Gastroesophageal sphincter (tissue), 4 donors: ENCODE measurements around the gene LMF1. TPM values are rescaled to one million over a fixed set of nuclear protein-coding genes. Genes with fewer than 3 reads are reported as not detected.

Experiments
- ATAC-seq: fragments of 150-250 bp; one replicate; pipeline ENCODE4 v1.9.1; 2016; ENCODE audit warnings: mild to moderate bottlenecking, moderate library complexity
- H3K27ac ChIP-seq, 4 donors: fragments of 200-600 bp; sonication (generic) in 3 of 4; 1 replicate in 3 of 4; 2 replicates in 1 of 4; pipeline ENCODE4 v1.5.1; 2016 to 2019
- H3K27me3 ChIP-seq: fragments of 200-600 bp; sonication (generic); one replicate; pipeline ENCODE4 v1.5.1; 2019
- H3K36me3 ChIP-seq, 2 donors: fragments of 200-600 bp; sonication (generic); one replicate each; pipeline ENCODE4 v1.5.1; 2019; ENCODE audit warnings: control low read depth in 1 of 2
- H3K4me1 ChIP-seq, 3 donors: fragments of 200-600 bp; sonication (generic); 1 replicate in 2 of 3; 2 replicates in 1 of 3; pipeline ENCODE4 v1.5.1; 2016 to 2019; ENCODE audit warnings: control low read depth in 2 of 3
- H3K4me3 ChIP-seq, 2 donors: fragments of 200-600 bp; sonication (generic); one replicate each; pipeline ENCODE4 v1.5.1; 2019; ENCODE audit warnings: mild to moderate bottlenecking in 1 of 2, moderate library complexity in 1 of 2
- H3K9me3 ChIP-seq, 3 donors: fragments of 200-600 bp; sonication (generic); one replicate each; pipeline ENCODE4 v1.5.1; 2017 to 2019; ENCODE audit warnings: control low read depth in 2 of 3
- CTCF ChIP-seq, 4 experiments: fragments of 200-600 bp in 2 of 4; fragments of 450-650 bp in 2 of 4; sonication (generic) in 1 of 4; IDR thresholded peaks; one replicate each; pipeline ENCODE4 v1.5.1; 2017 to 2019; ENCODE audit warnings: antibody characterized with exemption in 4 of 4, mild to moderate bottlenecking in 2 of 4, moderate library complexity in 2 of 4
- EP300 ChIP-seq: sonication (generic); formaldehyde crosslinking; IDR thresholded peaks from one replicate; pipeline ENCODE4 v1.6.1; 2017; ENCODE audit warnings: antibody characterized with exemption, mild to moderate bottlenecking
- POLR2A ChIP-seq, 2 donors: fragments of 450-650 bp; IDR thresholded peaks; one replicate each; pipeline ENCODE4 v1.6.1; 2017; ENCODE audit warnings: antibody characterized with exemption in 2 of 2, mild to moderate bottlenecking in 2 of 2, moderate library complexity in 1 of 2
- POLR2AphosphoS5 ChIP-seq: sonication (generic); formaldehyde crosslinking; IDR thresholded peaks from one replicate; pipeline ENCODE4 v1.6.1; 2017; ENCODE audit warnings: antibody characterized with exemption
- WGBS, 2 donors: methylation state at CpG; one replicate each; pipeline ENCODE4 v1.1.5; 2018; ENCODE audit warnings: low coverage in 1 of 2; 5-methylcytosine and 5-hydroxymethylcytosine counted together
- total RNA-seq, 4 donors: library from RNA; depleted of rRNA; stranded (reverse); fragments of >200 nt; gene quantifications; one replicate each; pipeline ENCODE4 v1.1.0, GENCODE V29; 2016

The LMF1 gene
- total RNA-seq, 4 donors from 2014 or later: 13.7 to 57.3 (median 20.9) TPM

- TF ChIP-seq CTCF (IDR thresholded peaks at IDR 0.05): no peak
- TF ChIP-seq EP300: no peak
- no peak for TF ChIP-seq POLR2A (IDR thresholded peaks at IDR 0.05)
- no peak for TF ChIP-seq POLR2AphosphoS5
- H3K9me3 ChIP-seq: no peaks in the 10 kb centered on the region
- H3K4me3 ChIP-seq: no peak overlapping the region
- WGBS, 2 donors: 82% methylated on average over 4 of the region's 11 CpGs; no CpG with 5 or more reads in 1 of the 2 donors
- peaks cover 0 to 9% (median 3%) of the 10 kb centered on the region in 3 donors for H3K4me1 ChIP-seq
- H3K27me3 ChIP-seq: peaks cover 63% of the 10 kb centered on the region
- ATAC-seq: no peak
- no peaks in the 10 kb centered on the region for H3K36me3 ChIP-seq
- no peak overlapping the region for H3K27ac ChIP-seq
These were observed 34.5 kb upstream of the LMF1 start for GRCh38 chr16:1005286-1005685.

DNA sequence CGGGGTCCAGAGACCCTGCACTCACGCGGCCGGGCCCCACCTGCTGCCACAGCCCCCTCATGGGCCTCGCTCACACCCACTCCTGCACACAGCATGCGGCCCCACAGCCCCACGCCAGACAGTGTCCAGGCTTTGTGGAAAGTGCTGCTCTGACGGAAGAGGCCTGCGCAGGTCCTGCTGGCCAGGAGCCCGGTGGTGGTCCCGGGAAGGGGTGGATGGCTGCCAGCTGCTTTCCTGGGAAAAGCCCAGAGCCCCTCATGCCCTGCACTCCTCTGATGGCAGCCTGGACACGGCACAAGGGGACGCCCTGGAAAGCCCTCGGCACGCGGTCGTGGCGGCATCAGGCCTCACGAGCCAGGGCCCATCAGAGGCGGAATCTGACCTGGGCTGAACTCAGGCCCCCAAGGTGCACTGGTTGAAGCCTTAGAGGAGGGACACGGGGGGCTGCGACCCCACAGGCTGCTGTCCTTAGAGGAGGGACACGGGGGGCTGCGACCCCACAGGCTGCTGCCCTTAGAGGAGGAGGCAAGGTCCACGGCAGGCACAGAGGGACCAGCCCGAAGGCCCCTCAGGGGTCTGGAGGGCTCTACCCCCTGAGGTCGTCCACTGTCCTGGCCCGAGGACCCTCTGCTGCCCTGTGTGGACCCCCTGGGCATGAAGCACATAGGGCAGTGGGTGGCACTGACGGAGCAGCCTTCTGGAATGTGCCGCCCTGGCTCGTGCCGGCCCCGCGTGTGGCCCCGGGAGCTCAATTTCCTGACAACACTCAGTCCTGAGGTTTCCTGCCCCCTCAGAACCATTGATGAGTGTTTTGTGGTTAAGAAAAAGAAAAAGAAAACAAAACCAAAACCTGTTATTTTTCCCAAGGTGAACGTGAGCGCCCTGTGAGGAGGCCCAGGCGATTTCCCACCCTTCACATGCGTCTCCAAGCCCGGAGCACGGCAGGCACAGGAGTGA lies 32.9 kb upstream of the LMF1 start:
- TF ChIP-seq CTCF (IDR thresholded peaks at IDR 0.05) (no peak), POLR2AphosphoS5 (no peak), POLR2A (IDR thresholded peaks at IDR 0.05) (no peak), EP300 (no peak)
- Histone ChIP-seq H3K27me3 (peaks cover 62% of the 10 kb centered on the region), H3K27ac (no peak overlapping the region), H3K36me3 (no peaks in the 10 kb centered on the region), H3K4me1 (peaks cover 0 to 9% (median 3%) of the 10 kb centered on the region in 3 donors), H3K9me3 (no peaks in the 10 kb centered on the region), H3K4me3 (no peak overlapping the region)
- no CpG with 5 or more reads among the region's 41 CpGs for WGBS, 2 donors
- ATAC-seq: no peak

DNA sequence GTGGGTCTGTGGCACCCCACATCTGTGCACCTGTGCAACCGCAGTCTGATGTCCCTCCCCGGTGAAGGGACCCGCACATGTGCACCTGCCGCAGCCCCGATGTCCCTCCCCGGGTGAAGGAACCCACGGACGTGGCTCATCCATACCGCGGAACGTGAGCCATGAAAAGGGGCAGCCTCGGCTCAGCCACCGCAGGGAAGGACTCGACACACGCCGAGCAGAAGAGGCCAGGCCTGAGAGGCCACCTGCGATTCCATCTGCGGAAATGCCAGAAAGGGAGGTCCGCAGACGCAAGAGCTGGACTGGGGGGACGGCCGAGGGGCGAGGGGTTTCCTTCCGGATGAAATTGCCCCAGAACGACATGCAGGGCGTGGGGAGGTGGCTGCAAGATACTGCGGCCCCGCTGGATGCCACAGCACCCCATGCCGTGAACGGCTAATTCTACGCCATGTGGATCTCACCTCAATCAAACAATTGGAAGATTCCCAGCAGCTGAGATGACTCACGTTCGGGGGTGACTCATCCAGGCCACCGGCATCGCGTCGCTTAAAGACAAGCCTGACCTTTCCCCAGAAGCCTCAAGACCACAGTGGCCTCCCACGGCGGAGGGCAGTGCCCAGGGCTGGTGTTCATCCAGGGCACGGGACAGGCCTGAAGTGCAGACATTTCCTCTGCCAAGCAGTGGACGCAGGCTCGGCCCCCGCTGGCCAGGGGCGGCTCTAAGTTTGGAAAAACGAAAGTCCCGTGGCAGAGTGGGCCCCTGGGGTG lies 31.8 kb upstream of the LMF1 start:
- peak; percentile 55 for TF ChIP-seq POLR2AphosphoS5
- TF ChIP-seq EP300: no peak
- TF ChIP-seq POLR2A (IDR thresholded peaks at IDR 0.05): no peak
- 55% methylated on average over 8 of the region's 46 CpGs; no CpG with 5 or more reads in 1 of the 2 donors for WGBS, 2 donors
- Histone ChIP-seq H3K4me1 (peaks cover 0 to 9% (median 3%) of the 10 kb centered on the region in 3 donors), H3K27ac (no peak overlapping the region), H3K4me3 (no peak overlapping the region), H3K9me3 (no peaks in the 10 kb centered on the region), H3K36me3 (no peaks in the 10 kb centered on the region), H3K27me3 (peaks cover 62% of the 10 kb centered on the region)
- peak; percentile 57 for ATAC-seq

DNA sequence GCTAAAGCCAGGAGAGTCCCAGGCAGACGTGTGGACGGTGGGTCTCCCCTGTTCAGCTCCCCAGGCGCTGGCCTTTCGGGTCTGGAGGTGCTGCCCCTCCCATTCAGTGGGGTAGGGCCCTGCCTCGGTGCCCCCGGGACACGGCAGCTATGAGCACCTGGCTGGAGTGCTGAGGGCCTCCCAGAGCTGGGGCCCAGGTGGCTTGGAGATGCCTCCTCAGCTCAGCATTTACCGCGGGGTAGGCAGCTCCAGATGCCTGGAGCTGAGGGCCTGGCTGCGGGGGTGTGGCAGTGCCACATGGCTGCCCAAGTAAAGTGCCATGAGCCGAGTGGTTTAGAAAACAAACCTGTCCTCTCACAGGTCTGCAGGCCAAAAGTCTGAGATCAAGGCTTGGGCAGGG lies 30.3 kb upstream of the LMF1 start:
- ATAC-seq: no peak
- H3K27me3 ChIP-seq: peaks cover 67% of the 10 kb centered on the region
- peaks cover 0 to 11% (median 0%) of the 10 kb centered on the region in 3 donors for H3K9me3 ChIP-seq
- TF ChIP-seq EP300: no peak
- TF ChIP-seq POLR2A (IDR thresholded peaks at IDR 0.05): no peak
- TF ChIP-seq CTCF (IDR thresholded peaks at IDR 0.05): no peak
- TF ChIP-seq POLR2AphosphoS5: no peak
- no CpG with 5 or more reads among the region's 11 CpGs for WGBS, 2 donors
- no peak overlapping the region for H3K27ac ChIP-seq
- H3K36me3 ChIP-seq: no peaks in the 10 kb centered on the region
- no peak overlapping the region for H3K4me3 ChIP-seq
- H3K4me1 ChIP-seq: peaks cover 0 to 9% (median 3%) of the 10 kb centered on the region in 3 donors

DNA sequence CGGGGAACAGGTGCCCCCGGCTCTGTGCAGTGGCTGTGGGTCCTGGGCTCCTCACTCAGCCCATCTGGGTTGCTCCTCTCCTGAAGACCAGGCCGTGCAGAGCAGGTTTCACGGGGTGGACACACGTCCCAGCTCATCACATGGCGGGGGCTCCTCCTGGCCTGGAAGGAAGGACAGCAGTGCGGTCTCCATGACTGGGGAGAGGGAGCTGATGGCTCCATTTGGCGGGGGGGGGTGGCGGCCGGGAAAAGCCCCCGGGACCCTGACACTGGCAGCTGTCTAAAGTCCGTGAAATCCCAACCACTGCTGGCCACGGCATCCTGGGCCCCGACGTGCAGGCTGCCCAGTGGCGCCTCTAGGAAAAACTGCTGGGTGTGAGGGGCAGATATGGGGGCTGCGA lies 29.8 kb upstream of the LMF1 start:
- no peaks in the 10 kb centered on the region for H3K36me3 ChIP-seq
- peaks cover 0 to 9% (median 3%) of the 10 kb centered on the region in 3 donors for H3K4me1 ChIP-seq
- H3K9me3 ChIP-seq: peaks cover 0 to 16% (median 0%) of the 10 kb centered on the region in 3 donors
- ATAC-seq: no peak
- no peak overlapping the region for H3K27ac ChIP-seq
- no CpG with 5 or more reads among the region's 17 CpGs for WGBS, 2 donors
- peaks cover 71% of the 10 kb centered on the region for H3K27me3 ChIP-seq
- TF ChIP-seq CTCF (IDR thresholded peaks at IDR 0.05): no peak
- TF ChIP-seq POLR2A (IDR thresholded peaks at IDR 0.05): no peak
- no peak for TF ChIP-seq EP300
- no peak for TF ChIP-seq POLR2AphosphoS5
- no peak overlapping the region for H3K4me3 ChIP-seq
